GM12892 (cell line): ENCODE data around the gene TMPRSS15.

Source experiments
- POLR2A ChIP-seq: IDR thresholded peaks from 2 replicates; pipeline ENCODE4 v1.6.1; 2011; ENCODE audit warnings: low read depth, low read length, control low read depth
- POLR2AphosphoS5 ChIP-seq: IDR thresholded peaks from 2 replicates; pipeline ENCODE4 v1.6.1; 2011; ENCODE audit warnings: low read depth, low read length, control low read depth

- TF ChIP-seq POLR2A (no peak), POLR2AphosphoS5 (no peak)
Measured at GRCh38 chr21:18248171-18248570, 155.4 kb downstream of the TMPRSS15 start.
